GM12875 (cell line): Measurements from ENCODE around the gene CLNK.

ENCODE experiments used
- H3K4me3 ChIP-seq: one replicate; pipeline ENCODE4 v1.5.1; 2011; ENCODE audit warnings: low read depth, low read length, control low read depth
- TF ChIP-seq, protein P1 (sequence below): IDR thresholded peaks from 2 replicates; pipeline ENCODE4 v1.5.1; 2011; ENCODE audit warnings: low read depth, mild to moderate bottlenecking, control low read depth, inconsistent platforms, low read length, moderate library complexity, borderline replicate concordance; ENCODE audit not compliant: insufficient read depth

The CLNK gene, protein sequence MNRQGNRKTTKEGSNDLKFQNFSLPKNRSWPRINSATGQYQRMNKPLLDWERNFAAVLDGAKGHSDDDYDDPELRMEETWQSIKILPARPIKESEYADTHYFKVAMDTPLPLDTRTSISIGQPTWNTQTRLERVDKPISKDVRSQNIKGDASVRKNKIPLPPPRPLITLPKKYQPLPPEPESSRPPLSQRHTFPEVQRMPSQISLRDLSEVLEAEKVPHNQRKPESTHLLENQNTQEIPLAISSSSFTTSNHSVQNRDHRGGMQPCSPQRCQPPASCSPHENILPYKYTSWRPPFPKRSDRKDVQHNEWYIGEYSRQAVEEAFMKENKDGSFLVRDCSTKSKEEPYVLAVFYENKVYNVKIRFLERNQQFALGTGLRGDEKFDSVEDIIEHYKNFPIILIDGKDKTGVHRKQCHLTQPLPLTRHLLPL

DNA sequence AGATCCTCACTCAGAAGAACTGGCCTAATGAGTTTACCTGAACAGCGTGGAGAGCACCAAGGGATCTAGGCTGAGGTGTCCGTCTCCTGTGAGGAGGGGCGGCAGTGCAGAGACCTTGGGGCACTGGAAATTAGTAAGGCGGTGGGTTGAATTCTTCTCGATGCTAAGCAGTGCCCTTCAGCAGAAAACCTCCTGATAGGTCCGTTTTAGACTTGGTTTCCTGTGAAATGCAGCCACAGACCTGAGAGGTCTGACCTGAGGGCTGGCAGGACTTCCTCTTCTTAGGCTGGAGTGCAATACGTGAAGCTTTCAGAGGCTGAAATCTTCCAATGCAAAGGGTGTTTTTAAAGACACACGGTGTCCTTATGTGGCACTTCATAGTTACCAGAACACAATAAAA is at the start of gene CLNK:
CLNK (minus strand) TSS at position 138 of the 400 bp plus-strand sequence. CDS start 16,899 bp downstream, outside the sequence.
- H3K4me3 ChIP-seq, result peak within 1 kb of the TSS; percentile 45
- TF ChIP-seq, protein P1, sequence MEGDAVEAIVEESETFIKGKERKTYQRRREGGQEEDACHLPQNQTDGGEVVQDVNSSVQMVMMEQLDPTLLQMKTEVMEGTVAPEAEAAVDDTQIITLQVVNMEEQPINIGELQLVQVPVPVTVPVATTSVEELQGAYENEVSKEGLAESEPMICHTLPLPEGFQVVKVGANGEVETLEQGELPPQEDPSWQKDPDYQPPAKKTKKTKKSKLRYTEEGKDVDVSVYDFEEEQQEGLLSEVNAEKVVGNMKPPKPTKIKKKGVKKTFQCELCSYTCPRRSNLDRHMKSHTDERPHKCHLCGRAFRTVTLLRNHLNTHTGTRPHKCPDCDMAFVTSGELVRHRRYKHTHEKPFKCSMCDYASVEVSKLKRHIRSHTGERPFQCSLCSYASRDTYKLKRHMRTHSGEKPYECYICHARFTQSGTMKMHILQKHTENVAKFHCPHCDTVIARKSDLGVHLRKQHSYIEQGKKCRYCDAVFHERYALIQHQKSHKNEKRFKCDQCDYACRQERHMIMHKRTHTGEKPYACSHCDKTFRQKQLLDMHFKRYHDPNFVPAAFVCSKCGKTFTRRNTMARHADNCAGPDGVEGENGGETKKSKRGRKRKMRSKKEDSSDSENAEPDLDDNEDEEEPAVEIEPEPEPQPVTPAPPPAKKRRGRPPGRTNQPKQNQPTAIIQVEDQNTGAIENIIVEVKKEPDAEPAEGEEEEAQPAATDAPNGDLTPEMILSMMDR, result no peak

DNA sequence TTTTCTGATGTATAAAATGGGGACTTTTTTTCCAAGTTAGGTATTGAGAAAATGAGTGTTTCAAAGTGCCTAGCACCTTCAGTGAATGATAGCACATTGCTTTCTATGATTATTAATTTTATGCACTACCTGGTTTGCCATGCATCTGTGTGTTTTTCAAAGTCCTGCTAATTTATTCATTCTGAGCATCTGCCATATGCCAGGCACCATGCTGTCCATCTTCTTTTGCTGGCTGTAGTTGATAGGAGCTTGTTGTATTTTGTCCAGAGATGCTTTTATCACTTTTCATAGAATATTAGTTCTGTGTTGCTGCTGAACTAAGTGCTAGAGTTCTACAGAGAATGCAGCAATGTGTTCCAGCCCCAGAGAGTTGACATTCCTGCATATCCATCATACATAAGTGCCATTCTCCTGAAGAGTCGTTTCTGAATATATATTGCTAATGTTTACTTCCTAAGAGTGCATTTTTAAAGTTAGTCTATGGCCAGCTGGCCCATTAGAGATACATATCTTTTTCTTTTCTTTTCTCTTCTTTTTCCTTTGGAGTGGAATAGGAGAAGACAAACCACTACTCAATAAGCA is 49.0 kb upstream of the CLNK start:
- TF ChIP-seq, protein P1, result no peak
- H3K4me3 ChIP-seq, result no peak overlapping the region

DNA sequence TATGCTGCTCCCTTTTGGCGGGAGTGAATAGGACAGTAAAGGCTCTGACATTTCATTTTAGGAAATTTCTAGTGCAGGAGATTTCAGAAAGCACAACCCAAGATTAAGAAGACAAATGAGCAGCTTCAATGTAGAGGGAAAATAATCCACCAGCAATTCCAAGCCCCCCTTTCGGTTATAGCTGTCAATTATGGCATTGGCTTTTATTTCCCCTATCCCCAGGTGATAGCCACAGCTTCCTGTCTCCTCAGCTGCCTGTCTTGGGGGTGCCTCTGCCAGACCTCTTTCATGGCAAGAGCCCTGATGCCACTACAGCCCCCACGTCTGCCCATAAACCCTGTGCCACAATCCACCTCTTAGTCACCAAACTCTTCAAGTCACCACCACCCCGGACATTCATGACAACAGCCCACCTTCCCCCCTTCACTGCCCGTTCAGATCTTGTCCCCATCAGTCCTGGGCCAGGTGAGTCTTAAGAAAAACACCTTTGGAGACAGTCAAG is 48.4 kb upstream of the CLNK start:
- H3K4me3 ChIP-seq, result no peak overlapping the region
- TF ChIP-seq, protein P1, result no peak

DNA sequence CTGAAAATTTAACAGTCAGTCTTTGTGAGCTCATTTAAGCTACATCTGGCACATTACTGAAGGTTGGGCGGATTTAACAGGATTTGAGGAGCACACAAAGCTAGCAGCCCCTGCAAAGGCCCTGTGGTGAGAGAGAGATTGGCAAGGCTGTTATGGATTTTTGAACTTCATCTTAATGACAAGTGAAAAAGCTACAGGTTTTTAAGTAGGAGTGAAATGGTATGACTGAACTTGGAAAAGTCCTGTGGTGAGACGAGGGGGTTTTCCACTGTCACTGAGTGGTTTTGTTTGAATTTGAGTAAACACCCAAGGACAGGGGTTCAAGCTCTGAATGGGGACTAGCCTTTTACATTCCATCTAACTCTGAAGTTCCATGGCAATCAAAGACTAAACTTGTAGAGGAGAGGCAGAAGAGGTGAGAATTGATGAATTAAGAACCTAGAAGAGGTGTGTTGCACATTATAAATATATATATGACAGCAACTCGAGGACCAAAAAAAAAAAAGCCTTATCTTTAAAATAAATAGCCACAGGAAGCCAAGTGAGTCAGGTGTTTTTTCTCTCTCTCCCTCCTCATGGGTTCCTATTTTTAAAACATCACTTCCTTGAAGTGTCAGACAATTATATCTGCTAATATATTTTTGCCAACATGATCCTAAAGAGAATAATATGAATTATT is 47.8 kb upstream of the CLNK start:
- H3K4me3 ChIP-seq, result no peak overlapping the region
- TF ChIP-seq, protein P1, result no peak

DNA sequence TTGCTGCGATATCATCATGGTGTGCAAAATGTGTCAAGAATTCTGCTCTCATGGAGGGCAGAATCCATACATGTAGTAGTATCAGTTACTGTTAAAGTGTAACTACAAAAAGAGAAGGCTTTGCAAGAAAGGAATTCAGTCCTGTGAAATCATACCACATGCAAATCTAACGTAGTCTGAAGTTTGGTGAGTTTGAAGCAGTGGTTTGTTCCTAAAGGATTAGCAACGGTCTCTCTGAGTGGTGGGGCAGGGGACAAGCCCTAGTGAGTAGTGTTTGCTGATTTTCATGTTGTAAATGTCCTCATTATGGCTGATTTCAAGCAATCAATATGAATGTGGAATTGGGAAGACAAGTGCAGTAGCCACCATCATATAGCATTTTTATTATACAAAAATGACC is 47.1 kb upstream of the CLNK start:
- H3K4me3 ChIP-seq, result no peak overlapping the region
- TF ChIP-seq, protein P1, result no peak

DNA sequence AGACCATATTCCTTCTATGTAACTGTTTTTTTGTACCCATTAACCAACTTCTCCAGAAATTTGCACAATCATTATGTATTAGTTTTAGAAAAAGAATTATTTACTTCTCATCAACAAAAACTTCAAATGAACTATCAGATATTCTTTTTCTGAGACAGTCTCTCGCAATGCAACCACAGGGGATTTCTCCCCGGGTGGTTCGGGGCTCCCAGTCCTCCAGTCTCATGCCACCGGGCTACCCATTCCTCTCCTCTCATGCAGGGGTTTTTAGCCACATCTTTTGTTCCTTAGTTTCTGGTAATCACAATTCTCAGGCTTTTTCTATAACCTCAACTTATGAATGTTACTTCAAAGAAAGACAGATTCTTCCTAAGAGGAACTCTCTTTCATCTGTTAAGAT is 46.6 kb upstream of the CLNK start:
- no peak overlapping the region for H3K4me3 ChIP-seq
- TF ChIP-seq, protein P1, result no peak
